ENCODE results near the gene MAN2A1. TPM values are rescaled to one million over a fixed set of nuclear protein-coding genes. Genes with fewer than 3 reads are reported as not detected.

Gene MAN2A1
- total and polyA plus RNA-seq, 2 experiments from 2014 or later = 32.5 to 129 TPM

DNA sequence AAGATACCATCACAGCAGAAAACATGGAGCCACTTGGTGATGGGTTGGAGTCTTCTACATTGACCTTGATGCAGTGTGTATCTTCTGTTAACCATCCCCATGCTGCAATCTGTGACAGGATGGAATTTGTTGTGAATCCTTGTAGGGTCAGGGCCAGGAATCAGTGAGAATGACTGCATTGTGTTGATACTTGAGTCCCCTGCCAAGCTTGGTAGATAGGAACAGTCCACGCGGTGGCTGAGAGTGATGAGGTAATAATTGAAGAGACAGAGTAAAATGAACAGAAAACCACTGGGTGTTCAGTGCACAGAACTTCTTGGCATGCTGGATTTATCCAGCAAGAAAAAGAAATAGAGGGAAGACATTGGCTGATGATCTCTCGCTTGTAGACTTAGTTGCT, 217.5 kb downstream of the MAN2A1 start:
- H3K27me3 ChIP-seq (ENCODE audit: insufficient read depth) = no peaks in the 10 kb centered on the region
- H3K36me3 ChIP-seq (ENCODE audit: insufficient read depth) = no peaks in the 10 kb centered on the region
- Mint-ChIP-seq H3K4me3 (no peak overlapping the region), H3K4me1 (peaks cover 7% of the 10 kb centered on the region; the same call in 2 of the 3 replicates), H3K27ac (no peak overlapping the region), H3K9me3 (no peaks in the 10 kb centered on the region), H3K36me3 (ENCODE audit: low read depth) (no peaks in the 10 kb centered on the region), H3K27me3 (ENCODE audit: insufficient read depth, low read depth, poor library complexity) (no peaks in the 10 kb centered on the region)
- no peaks in the 10 kb centered on the region for H3K79me2 ChIP-seq (replicated peaks; ENCODE audit: insufficient read depth)
- no peak for DNase-seq (ENCODE audit: low spot score)
- H3K4me2 ChIP-seq = no peak overlapping the region
- H3K4me1 ChIP-seq (ENCODE audit: insufficient read depth) = no peaks in the 10 kb centered on the region
- no peak overlapping the region for H2AFZ ChIP-seq
- no peak overlapping the region for H3K4me3 ChIP-seq
- no peak for ATAC-seq
- no peaks in the 10 kb centered on the region for H3F3A ChIP-seq (replicated peaks; ENCODE audit: low read depth)
- H3K9me2 ChIP-seq (ENCODE audit: insufficient read depth) = peaks cover 8% of the 10 kb centered on the region; the same call in 1 of the 2 replicates
- TF ChIP-seq, protein P1, sequence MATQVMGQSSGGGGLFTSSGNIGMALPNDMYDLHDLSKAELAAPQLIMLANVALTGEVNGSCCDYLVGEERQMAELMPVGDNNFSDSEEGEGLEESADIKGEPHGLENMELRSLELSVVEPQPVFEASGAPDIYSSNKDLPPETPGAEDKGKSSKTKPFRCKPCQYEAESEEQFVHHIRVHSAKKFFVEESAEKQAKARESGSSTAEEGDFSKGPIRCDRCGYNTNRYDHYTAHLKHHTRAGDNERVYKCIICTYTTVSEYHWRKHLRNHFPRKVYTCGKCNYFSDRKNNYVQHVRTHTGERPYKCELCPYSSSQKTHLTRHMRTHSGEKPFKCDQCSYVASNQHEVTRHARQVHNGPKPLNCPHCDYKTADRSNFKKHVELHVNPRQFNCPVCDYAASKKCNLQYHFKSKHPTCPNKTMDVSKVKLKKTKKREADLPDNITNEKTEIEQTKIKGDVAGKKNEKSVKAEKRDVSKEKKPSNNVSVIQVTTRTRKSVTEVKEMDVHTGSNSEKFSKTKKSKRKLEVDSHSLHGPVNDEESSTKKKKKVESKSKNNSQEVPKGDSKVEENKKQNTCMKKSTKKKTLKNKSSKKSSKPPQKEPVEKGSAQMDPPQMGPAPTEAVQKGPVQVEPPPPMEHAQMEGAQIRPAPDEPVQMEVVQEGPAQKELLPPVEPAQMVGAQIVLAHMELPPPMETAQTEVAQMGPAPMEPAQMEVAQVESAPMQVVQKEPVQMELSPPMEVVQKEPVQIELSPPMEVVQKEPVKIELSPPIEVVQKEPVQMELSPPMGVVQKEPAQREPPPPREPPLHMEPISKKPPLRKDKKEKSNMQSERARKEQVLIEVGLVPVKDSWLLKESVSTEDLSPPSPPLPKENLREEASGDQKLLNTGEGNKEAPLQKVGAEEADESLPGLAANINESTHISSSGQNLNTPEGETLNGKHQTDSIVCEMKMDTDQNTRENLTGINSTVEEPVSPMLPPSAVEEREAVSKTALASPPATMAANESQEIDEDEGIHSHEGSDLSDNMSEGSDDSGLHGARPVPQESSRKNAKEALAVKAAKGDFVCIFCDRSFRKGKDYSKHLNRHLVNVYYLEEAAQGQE (IDR thresholded peaks at IDR 0.05; ENCODE audit: unreplicated experiment) = no peak
- TF ChIP-seq CREB1 (CRISPR knock-in tag; IDR thresholded peaks at IDR 0.05; ENCODE audit: low read depth) = no peak
- H4K20me1 ChIP-seq (replicated peaks; ENCODE audit: insufficient read depth) = no peaks in the 10 kb centered on the region
- H3K27ac ChIP-seq (ENCODE audit: low read depth) = no peak overlapping the region

DNA sequence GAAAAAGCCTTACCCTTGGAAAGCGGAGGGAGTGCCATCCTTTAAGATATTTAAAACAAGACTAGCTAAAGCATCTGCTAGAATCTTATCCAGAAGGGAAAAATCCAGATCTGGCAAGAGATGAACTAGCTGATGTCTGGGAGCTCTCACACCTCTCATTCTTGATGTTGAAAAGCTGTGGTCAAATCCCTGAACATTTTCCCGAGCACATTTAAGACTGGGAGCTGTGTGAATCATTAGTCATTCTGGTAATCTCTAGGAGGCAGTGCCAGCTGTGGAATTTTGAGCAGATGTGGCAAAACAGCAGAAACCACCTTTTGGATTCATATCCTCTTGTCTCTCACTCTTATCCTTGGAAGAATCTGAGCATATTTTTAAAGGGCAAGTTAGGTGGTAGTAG, 218.0 kb downstream of the MAN2A1 start:
- no peak overlapping the region for H3K4me2 ChIP-seq
- peaks cover 1% of the 10 kb centered on the region; the same call in 2 of the 3 replicates for H3K4me1 Mint-ChIP-seq
- H3K9me2 ChIP-seq (ENCODE audit: insufficient read depth) = peaks cover 8% of the 10 kb centered on the region; the same call in 1 of the 2 replicates
- H3K4me3 Mint-ChIP-seq = no peak overlapping the region
- no peaks in the 10 kb centered on the region for H4K20me1 ChIP-seq (replicated peaks; ENCODE audit: insufficient read depth)
- no peaks in the 10 kb centered on the region for H3K9me3 Mint-ChIP-seq
- H3K27me3 Mint-ChIP-seq (ENCODE audit: insufficient read depth, low read depth, poor library complexity) = no peaks in the 10 kb centered on the region
- no peak overlapping the region for H2AFZ ChIP-seq
- no peaks in the 10 kb centered on the region for H3F3A ChIP-seq (replicated peaks; ENCODE audit: low read depth)
- H3K79me2 ChIP-seq (replicated peaks; ENCODE audit: insufficient read depth) = no peaks in the 10 kb centered on the region
- DNase-seq (ENCODE audit: low spot score) (no peak), ATAC-seq (no peak)
- H3K4me3 ChIP-seq = no peak overlapping the region
- no peak overlapping the region for H3K27ac Mint-ChIP-seq
- no peak overlapping the region for H3K27ac ChIP-seq (ENCODE audit: low read depth)
- H3K4me1 ChIP-seq (ENCODE audit: insufficient read depth) = no peaks in the 10 kb centered on the region
- no peaks in the 10 kb centered on the region for H3K27me3 ChIP-seq (ENCODE audit: insufficient read depth)
- no peaks in the 10 kb centered on the region for H3K36me3 ChIP-seq (ENCODE audit: insufficient read depth)
- no peaks in the 10 kb centered on the region for H3K36me3 Mint-ChIP-seq (ENCODE audit: low read depth)
- TF ChIP-seq EZH2phosphoT487 (IDR thresholded peaks at IDR 0.05; ENCODE audit: unreplicated experiment) (no peak), STAT1 (IDR thresholded peaks at IDR 0.05; ENCODE audit: unreplicated experiment) (no peak), JUNB (IDR thresholded peaks at IDR 0.05; ENCODE audit: unreplicated experiment) (no peak), CTCF (conservative IDR thresholded peaks at IDR 0.05; ENCODE audit: low read depth in 2 of 2) (no peak), NANOG (IDR thresholded peaks at IDR 0.05; ENCODE audit: borderline replicate concordance) (no peak)
- TF ChIP-seq, protein P2, sequence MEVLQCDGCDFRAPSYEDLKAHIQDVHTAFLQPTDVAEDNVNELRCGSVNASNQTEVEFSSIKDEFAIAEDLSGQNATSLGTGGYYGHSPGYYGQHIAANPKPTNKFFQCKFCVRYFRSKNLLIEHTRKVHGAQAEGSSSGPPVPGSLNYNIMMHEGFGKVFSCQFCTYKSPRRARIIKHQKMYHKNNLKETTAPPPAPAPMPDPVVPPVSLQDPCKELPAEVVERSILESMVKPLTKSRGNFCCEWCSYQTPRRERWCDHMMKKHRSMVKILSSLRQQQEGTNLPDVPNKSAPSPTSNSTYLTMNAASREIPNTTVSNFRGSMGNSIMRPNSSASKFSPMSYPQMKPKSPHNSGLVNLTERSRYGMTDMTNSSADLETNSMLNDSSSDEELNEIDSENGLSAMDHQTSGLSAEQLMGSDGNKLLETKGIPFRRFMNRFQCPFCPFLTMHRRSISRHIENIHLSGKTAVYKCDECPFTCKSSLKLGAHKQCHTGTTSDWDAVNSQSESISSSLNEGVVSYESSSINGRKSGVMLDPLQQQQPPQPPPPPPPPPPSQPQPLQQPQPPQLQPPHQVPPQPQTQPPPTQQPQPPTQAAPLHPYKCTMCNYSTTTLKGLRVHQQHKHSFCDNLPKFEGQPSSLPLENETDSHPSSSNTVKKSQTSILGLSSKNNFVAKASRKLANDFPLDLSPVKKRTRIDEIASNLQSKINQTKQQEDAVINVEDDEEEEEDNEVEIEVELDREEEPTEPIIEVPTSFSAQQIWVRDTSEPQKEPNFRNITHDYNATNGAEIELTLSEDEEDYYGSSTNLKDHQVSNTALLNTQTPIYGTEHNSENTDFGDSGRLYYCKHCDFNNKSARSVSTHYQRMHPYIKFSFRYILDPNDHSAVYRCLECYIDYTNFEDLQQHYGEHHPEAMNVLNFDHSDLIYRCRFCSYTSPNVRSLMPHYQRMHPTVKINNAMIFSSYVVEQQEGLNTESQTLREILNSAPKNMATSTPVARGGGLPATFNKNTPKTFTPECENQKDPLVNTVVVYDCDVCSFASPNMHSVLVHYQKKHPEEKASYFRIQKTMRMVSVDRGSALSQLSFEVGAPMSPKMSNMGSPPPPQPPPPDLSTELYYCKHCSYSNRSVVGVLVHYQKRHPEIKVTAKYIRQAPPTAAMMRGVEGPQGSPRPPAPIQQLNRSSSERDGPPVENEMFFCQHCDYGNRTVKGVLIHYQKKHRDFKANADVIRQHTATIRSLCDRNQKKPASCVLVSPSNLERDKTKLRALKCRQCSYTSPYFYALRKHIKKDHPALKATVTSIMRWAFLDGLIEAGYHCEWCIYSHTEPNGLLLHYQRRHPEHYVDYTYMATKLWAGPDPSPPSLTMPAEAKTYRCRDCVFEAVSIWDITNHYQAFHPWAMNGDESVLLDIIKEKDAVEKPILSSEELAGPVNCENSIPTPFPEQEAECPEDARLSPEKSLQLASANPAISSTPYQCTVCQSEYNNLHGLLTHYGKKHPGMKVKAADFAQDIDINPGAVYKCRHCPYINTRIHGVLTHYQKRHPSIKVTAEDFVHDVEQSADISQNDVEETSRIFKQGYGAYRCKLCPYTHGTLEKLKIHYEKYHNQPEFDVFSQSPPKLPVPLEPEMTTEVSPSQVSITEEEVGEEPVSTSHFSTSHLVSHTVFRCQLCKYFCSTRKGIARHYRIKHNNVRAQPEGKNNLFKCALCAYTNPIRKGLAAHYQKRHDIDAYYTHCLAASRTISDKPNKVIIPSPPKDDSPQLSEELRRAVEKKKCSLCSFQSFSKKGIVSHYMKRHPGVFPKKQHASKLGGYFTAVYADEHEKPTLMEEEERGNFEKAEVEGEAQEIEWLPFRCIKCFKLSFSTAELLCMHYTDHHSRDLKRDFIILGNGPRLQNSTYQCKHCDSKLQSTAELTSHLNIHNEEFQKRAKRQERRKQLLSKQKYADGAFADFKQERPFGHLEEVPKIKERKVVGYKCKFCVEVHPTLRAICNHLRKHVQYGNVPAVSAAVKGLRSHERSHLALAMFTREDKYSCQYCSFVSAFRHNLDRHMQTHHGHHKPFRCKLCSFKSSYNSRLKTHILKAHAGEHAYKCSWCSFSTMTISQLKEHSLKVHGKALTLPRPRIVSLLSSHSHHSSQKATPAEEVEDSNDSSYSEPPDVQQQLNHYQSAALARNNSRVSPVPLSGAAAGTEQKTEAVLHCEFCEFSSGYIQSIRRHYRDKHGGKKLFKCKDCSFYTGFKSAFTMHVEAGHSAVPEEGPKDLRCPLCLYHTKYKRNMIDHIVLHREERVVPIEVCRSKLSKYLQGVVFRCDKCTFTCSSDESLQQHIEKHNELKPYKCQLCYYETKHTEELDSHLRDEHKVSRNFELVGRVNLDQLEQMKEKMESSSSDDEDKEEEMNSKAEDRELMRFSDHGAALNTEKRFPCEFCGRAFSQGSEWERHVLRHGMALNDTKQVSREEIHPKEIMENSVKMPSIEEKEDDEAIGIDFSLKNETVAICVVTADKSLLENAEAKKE (CRISPR knock-in tag; IDR thresholded peaks at IDR 0.05) = no peak
